Neuronal stem cell (in vitro differentiated cells): ENCODE measurements around the gene CDIP1.
A peak's percentile ranks its signal among the peaks of the same experiment; 100 is the strongest.
"Not testable (repeated sequence)": the region's sequence is repeated elsewhere in the genome, so short reads cannot be mapped to it uniquely, and the experiment has no call there.

Experiments used
- DNase-seq: peaks from one replicate; pipeline ENCODE4 v3.0.0-alpha.2; 2013; ENCODE audit warnings: low spot score
- H2AFZ ChIP-seq: one replicate; pipeline ENCODE4 v1.6.1; 2013; ENCODE audit warnings: mild to moderate bottlenecking, low read length, inconsistent platforms
- H2AK5ac ChIP-seq: 2 replicates; pipeline ENCODE4 v1.6.1; 2013; ENCODE audit warnings: low read depth, mild to moderate bottlenecking, inconsistent platforms, low read length, moderate library complexity, mixed read lengths
- H2BK120ac ChIP-seq: 2 replicates; pipeline ENCODE4 v1.6.1; 2013; ENCODE audit warnings: low read depth, mild to moderate bottlenecking, inconsistent platforms, low read length, moderate library complexity, mixed read lengths
- H2BK12ac ChIP-seq: one replicate; pipeline ENCODE4 v1.6.1; 2013; ENCODE audit warnings: low read length, inconsistent platforms
- H2BK15ac ChIP-seq: 2 replicates; pipeline ENCODE4 v1.6.1; 2013; ENCODE audit warnings: mild to moderate bottlenecking, low read length, inconsistent platforms, mixed read lengths
- H2BK5ac ChIP-seq: one replicate; pipeline ENCODE4 v1.6.1; 2013; ENCODE audit warnings: inconsistent platforms, mild to moderate bottlenecking, low read length, moderate library complexity
- H3K14ac ChIP-seq: one replicate; pipeline ENCODE4 v1.6.1; 2013; ENCODE audit warnings: low read length, inconsistent platforms
- H3K18ac ChIP-seq: 2 replicates; pipeline ENCODE4 v1.6.1; 2013; ENCODE audit warnings: low read length, inconsistent platforms
- H3K23ac ChIP-seq: 2 replicates; pipeline ENCODE4 v1.6.1; 2013; ENCODE audit warnings: low read depth, mild to moderate bottlenecking, mixed read lengths, low read length, inconsistent platforms; ENCODE audit not compliant: poor library complexity
- H3K27ac ChIP-seq: replicated peaks from 3 replicates; pipeline ENCODE4 v1.5.1; 2013; ENCODE audit warnings: low read length, inconsistent platforms
- H3K27me3 ChIP-seq, 3 experiments: 2 replicates each; pipeline ENCODE4 v1.6.1; 2013; ENCODE audit warnings: low read length in 3 of 3, mild to moderate bottlenecking in 2 of 3, inconsistent platforms in 1 of 3, low read depth in 1 of 3, mixed read lengths in 1 of 3, moderate library complexity in 1 of 3; ENCODE audit not compliant: control insufficient read depth in 3 of 3, insufficient read depth in 3 of 3
- H3K36me3 ChIP-seq, 2 donors: replicated peaks in 1 of 2; 2 replicates each; pipeline ENCODE4 v1.6.1; 2013; ENCODE audit warnings: low read length in 2 of 2; ENCODE audit not compliant: control insufficient read depth in 2 of 2, insufficient read depth in 2 of 2
- H3K4ac ChIP-seq: 2 replicates; pipeline ENCODE4 v1.6.1; 2013; ENCODE audit warnings: inconsistent platforms, mild to moderate bottlenecking, low read length, moderate library complexity
- H3K4me1 ChIP-seq, 2 donors: 1 replicate in 1 of 2; 2 replicates in 1 of 2; pipeline ENCODE4 v1.6.1; 2013; ENCODE audit warnings: low read length in 2 of 2, low read depth in 1 of 2; ENCODE audit not compliant: control insufficient read depth in 2 of 2, insufficient read depth in 1 of 2
- H3K4me2 ChIP-seq: one replicate; pipeline ENCODE4 v1.6.1; 2013; ENCODE audit warnings: mild to moderate bottlenecking, low read length, inconsistent platforms; ENCODE audit not compliant: insufficient read depth, poor library complexity, severe bottlenecking
- H3K4me3 ChIP-seq, 2 donors: 2 replicates each; pipeline ENCODE4 v1.5.1; 2013; ENCODE audit warnings: low read length in 2 of 2, mild to moderate bottlenecking in 2 of 2, inconsistent platforms in 1 of 2, moderate library complexity in 1 of 2
- H3K79me1 ChIP-seq: one replicate; pipeline ENCODE4 v1.6.1; 2013; ENCODE audit warnings: low read depth, mild to moderate bottlenecking, inconsistent platforms, low read length, moderate library complexity
- H3K9ac ChIP-seq: one replicate; pipeline ENCODE4 v1.6.1; 2013; ENCODE audit warnings: mild to moderate bottlenecking, low read depth, low read length, inconsistent platforms; ENCODE audit not compliant: poor library complexity
- H3K9me3 ChIP-seq, 2 donors: replicated peaks in 1 of 2; 2 replicates each; pipeline versions ENCODE3 to v1.6.1; 2013; ENCODE audit warnings: low read length in 2 of 2, mild to moderate bottlenecking in 2 of 2, inconsistent platforms in 1 of 2, low read depth in 1 of 2, mixed read lengths in 1 of 2, moderate library complexity in 1 of 2; ENCODE audit not compliant: control insufficient read depth in 2 of 2, insufficient read depth in 1 of 2
- H4K8ac ChIP-seq: one replicate; pipeline ENCODE4 v1.6.1; 2013; ENCODE audit warnings: low read depth, mild to moderate bottlenecking, inconsistent platforms, low read length, moderate library complexity
- H4K91ac ChIP-seq: one replicate; pipeline ENCODE4 v1.6.1; 2013; ENCODE audit warnings: low read length, low read depth, mild to moderate bottlenecking, inconsistent platforms; ENCODE audit not compliant: poor library complexity
- WGBS, 2 donors: extraction: QIAGEN DNeasy Blood & Tissue Kit; methylation state at CpG; one replicate each; pipeline ENCODE4 v1.1.7; 2013; ENCODE audit warnings: missing lambda C conversion rate in 2 of 2, mixed read lengths in 1 of 2; ENCODE audit not compliant: insufficient read length in 2 of 2, insufficient replicate concordance in 1 of 2; ENCODE audit errors: extremely low coverage in 2 of 2; 5-methylcytosine and 5-hydroxymethylcytosine counted together

CDIP1 gene

GRCh38 chr16:4578961-4579530, 40.5 kb upstream of the CDIP1 start:
- Histone ChIP-seq H2BK12ac (no peak overlapping the region), H3K4ac (no peak overlapping the region), H4K91ac (no peak overlapping the region), H2BK120ac (no peak overlapping the region), H3K4me2 (no peak overlapping the region), H3K4me3 (no peak overlapping the region), H2BK15ac (no peak overlapping the region), H2AK5ac (no peak overlapping the region), H3K18ac (no peak overlapping the region), H3K9me3 (no peaks in the 10 kb centered on the region), H4K8ac (no peak overlapping the region), H3K27me3 (no peaks in the 10 kb centered on the region), H3K79me1 (no peaks in the 10 kb centered on the region), H3K9ac (no peak overlapping the region), H3K36me3 (no peaks in the 10 kb centered on the region), H3K23ac (no peak overlapping the region), H2BK5ac (no peak overlapping the region), H2AFZ (no peak overlapping the region), H3K4me1 (no peaks in the 10 kb centered on the region), H3K14ac (no peak overlapping the region), H3K27ac (no peak overlapping the region)
- no CpG with 5 or more reads among the region's 13 CpGs for WGBS, 2 donors
- DNase-seq, result no peak

DNA sequence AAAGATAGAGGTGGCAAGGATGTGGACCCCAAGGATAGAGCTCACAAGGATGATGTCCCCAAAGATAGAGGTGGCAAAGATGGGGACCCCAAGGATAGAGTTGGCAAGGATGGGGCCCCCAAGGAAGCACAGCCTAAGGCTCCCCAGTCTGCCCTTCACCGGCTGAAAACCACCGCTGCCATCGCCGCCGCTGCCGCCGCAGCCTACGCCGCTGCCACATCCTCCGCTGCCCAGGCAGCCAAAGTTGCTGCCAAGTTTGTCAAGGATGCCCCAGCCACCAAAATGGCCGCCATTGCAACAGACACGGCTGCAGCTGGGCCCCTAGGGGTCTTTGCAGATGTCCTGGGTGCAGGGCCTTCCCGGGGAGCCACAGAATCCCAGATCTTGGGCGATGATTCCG, 37.4 kb upstream of the CDIP1 start:
- Histone ChIP-seq H2AK5ac (no peak overlapping the region), H3K4me2 (no peak overlapping the region), H4K91ac (no peak overlapping the region), H3K36me3 (no peaks in the 10 kb centered on the region), H2BK120ac (peak overlapping the region; percentile 47), H3K27me3 (no peaks in the 10 kb centered on the region), H3K4ac (no peak overlapping the region), H2BK15ac (peak overlapping the region; percentile 17), H3K18ac (no peak overlapping the region), H3K4me3 (no peak overlapping the region), H2AFZ (no peak overlapping the region), H3K9ac (no peak overlapping the region), H3K4me1 (no peaks in the 10 kb centered on the region), H4K8ac (no peak overlapping the region), H3K27ac (no peak overlapping the region), H2BK5ac (peak overlapping the region; percentile 39), H3K14ac (no peak overlapping the region), H3K23ac (no peak overlapping the region), H2BK12ac (no peak overlapping the region), H3K79me1 (no peaks in the 10 kb centered on the region), H3K9me3 (no peaks in the 10 kb centered on the region)
- WGBS, 2 donors, result no CpG with 5 or more reads among the region's 15 CpGs
- DNase-seq, result no peak

DNA sequence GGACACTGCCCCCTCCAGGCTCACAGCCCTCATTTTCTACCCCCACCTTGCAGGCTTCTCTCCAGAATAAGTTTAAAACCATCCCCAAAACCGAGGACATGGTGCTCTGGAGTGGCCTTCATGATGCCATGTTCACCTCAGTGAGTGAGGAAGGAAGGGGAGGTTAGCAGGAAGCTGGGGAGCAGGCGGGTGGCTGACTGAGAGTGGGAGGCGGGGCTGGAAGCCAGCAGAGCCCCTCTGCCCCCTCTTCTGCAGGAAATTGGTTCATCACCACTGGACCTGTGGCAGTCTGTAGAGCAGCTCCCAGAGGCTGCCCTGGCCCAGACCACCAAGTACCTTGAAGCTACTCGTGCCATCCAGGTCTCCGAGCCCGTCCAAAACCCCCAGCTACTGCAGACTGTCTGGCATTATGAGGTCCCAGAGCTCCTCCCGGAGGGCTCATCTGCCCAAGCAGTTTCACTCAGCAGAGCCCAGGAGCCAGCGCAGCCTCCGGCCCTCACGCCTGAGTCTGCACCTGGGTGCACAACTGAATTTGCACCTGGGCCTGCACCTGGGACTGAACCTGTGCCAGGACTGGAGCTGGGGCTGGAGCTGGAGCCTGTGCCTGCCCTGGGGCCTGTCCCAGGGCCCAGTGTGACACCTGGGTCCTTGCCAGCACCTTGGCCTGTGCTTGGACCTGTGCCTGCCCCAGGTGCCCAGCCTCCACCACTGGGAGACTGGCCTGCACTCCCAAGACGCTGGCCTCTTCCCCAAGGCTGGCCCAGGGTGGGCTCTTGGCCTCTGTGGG, 36.5 kb upstream of the CDIP1 start:
- H4K91ac ChIP-seq, result no peak overlapping the region
- no peak overlapping the region for H3K4me3 ChIP-seq
- no peak overlapping the region for H3K4me2 ChIP-seq
- H3K79me1 ChIP-seq, result no peaks in the 10 kb centered on the region
- no peaks in the 10 kb centered on the region for H3K9me3 ChIP-seq
- DNase-seq, result no peak
- H2BK120ac ChIP-seq, result no peak overlapping the region
- no CpG with 5 or more reads among the region's 11 CpGs for WGBS, 2 donors
- H3K4me1 ChIP-seq, result no peaks in the 10 kb centered on the region
- H3K27ac ChIP-seq, result no peak overlapping the region
- no peak overlapping the region for H2BK12ac ChIP-seq
- H3K36me3 ChIP-seq, result no peaks in the 10 kb centered on the region
- H2BK5ac ChIP-seq, result peak overlapping the region; percentile 39
- peak overlapping the region; percentile 21 for H3K9ac ChIP-seq
- no peak overlapping the region for H4K8ac ChIP-seq
- no peaks in the 10 kb centered on the region for H3K27me3 ChIP-seq
- peak overlapping the region; percentile 47 for H3K14ac ChIP-seq
- H2BK15ac ChIP-seq, result peak overlapping the region; percentile 64
- H3K4ac ChIP-seq, result no peak overlapping the region
- H2AFZ ChIP-seq, result no peak overlapping the region
- peak overlapping the region; percentile 88 for H2AK5ac ChIP-seq
- peak overlapping the region; percentile 17 for H3K23ac ChIP-seq
- peak overlapping the region; percentile 38 for H3K18ac ChIP-seq

GRCh38 chr16:4573926-4574325, 35.4 kb upstream of the CDIP1 start:
- not testable (repeated sequence) for H3K27ac ChIP-seq, H2BK12ac ChIP-seq, H2BK120ac ChIP-seq, H3K9me3 ChIP-seq, H2BK15ac ChIP-seq, H4K91ac ChIP-seq, H3K4me2 ChIP-seq, H3K14ac ChIP-seq, H3K23ac ChIP-seq, H2AFZ ChIP-seq, DNase-seq, H2AK5ac ChIP-seq, H3K9ac ChIP-seq, H4K8ac ChIP-seq, H3K4me3 ChIP-seq, H3K18ac ChIP-seq, H3K4ac ChIP-seq, H2BK5ac ChIP-seq, H3K27me3 ChIP-seq, H3K79me1 ChIP-seq, H3K36me3 ChIP-seq, H3K4me1 ChIP-seq
- WGBS, 2 donors, result no CpG with 5 or more reads among the region's 7 CpGs
